Upper lobe of left lung (tissue), 6 donors: ENCODE results near the gene TTC22. TPM values are rescaled to one million over a fixed set of nuclear protein-coding genes. Genes with fewer than 3 reads are reported as not detected.

Experiments used
- ATAC-seq, 2 donors: fragments of 200-7000 bp; cut with Tn5 transposase; one replicate each; pipeline ENCODE4 v1.9.1; 2022; ENCODE audit warnings: mild to moderate bottlenecking in 2 of 2, moderate library complexity in 2 of 2; ENCODE audit not compliant: low FRiP score in 2 of 2
- DNase-seq, 2 donors: peaks; one replicate each; pipeline ENCODE4 v3.0.0-alpha.2; 2019 to 2020
- H3K27ac ChIP-seq, 4 donors: fragments of 200-600 bp; sonication (generic); one replicate each; pipeline ENCODE4 v1.5.1; 2016 to 2019
- H3K27me3 ChIP-seq, 4 donors: fragments of 200-600 bp; sonication (generic); one replicate each; pipeline ENCODE4 v1.5.1; 2017 to 2019
- H3K36me3 ChIP-seq, 4 donors: fragments of 200-600 bp; sonication (generic); one replicate each; pipeline ENCODE4 v1.5.1; 2016 to 2019
- H3K4me1 ChIP-seq, 4 donors: fragments of 200-600 bp; sonication (generic); one replicate each; pipeline ENCODE4 v1.5.1; 2018 to 2019
- H3K4me3 ChIP-seq, 4 donors: fragments of 200-600 bp; sonication (generic); one replicate each; pipeline ENCODE4 v1.5.1; 2017 to 2019; ENCODE audit warnings: mild to moderate bottlenecking in 2 of 4, moderate library complexity in 1 of 4
- H3K9me3 ChIP-seq, 4 donors: fragments of 200-600 bp; sonication (generic); one replicate each; pipeline ENCODE4 v1.5.1; 2018 to 2019
- EP300 ChIP-seq, 4 donors: sonication (generic); formaldehyde crosslinking; IDR thresholded peaks; one replicate each; pipeline ENCODE4 v1.5.1; 2017; ENCODE audit warnings: antibody characterized with exemption in 4 of 4, control low read depth in 2 of 4
- POLR2A ChIP-seq, 4 donors: fragments of 450-650 bp; IDR thresholded peaks; one replicate each; pipeline ENCODE4 v1.5.1; 2016 to 2017; ENCODE audit warnings: antibody characterized with exemption in 4 of 4, mild to moderate bottlenecking in 2 of 4
- POLR2AphosphoS5 ChIP-seq, 2 donors: sonication (generic); formaldehyde crosslinking; IDR thresholded peaks; one replicate each; pipeline ENCODE4 v1.5.1; 2017; ENCODE audit warnings: antibody characterized with exemption in 2 of 2
- WGBS, 2 donors: methylation state at CpG; one replicate each; pipeline ENCODE4 v1.1.5; 2017 to 2018; 5-methylcytosine and 5-hydroxymethylcytosine counted together
- total RNA-seq, 6 donors: library from RNA; depleted of rRNA in 4 of 6; stranded (reverse); fragments of >200 nt in 4 of 6; gene quantifications; one replicate each; pipeline versions ENCODE4 v1.1.0 to v1.2.1, GENCODE V29; 2016 to 2021
- TF ChIP-seq, protein P1 (sequence below), 6 experiments: fragments of 450-650 bp in 4 of 6; fragments of 200-600 bp in 2 of 6; sonication (generic) in 2 of 6; IDR thresholded peaks; one replicate each; pipeline ENCODE4 v1.5.1; 2016 to 2019; ENCODE audit warnings: antibody characterized with exemption in 6 of 6
- donor health status: DM: no; HTN: no; CAD: no; lungs with moderate emphysema.
- donor health status: DM: no; HTN: yes; CAD: no; lungs with severe emphysema.

TTC22 gene
- total RNA-seq, 6 donors from 2014 or later: 6.9 to 15.7 (median 12.1) TPM

DNA sequence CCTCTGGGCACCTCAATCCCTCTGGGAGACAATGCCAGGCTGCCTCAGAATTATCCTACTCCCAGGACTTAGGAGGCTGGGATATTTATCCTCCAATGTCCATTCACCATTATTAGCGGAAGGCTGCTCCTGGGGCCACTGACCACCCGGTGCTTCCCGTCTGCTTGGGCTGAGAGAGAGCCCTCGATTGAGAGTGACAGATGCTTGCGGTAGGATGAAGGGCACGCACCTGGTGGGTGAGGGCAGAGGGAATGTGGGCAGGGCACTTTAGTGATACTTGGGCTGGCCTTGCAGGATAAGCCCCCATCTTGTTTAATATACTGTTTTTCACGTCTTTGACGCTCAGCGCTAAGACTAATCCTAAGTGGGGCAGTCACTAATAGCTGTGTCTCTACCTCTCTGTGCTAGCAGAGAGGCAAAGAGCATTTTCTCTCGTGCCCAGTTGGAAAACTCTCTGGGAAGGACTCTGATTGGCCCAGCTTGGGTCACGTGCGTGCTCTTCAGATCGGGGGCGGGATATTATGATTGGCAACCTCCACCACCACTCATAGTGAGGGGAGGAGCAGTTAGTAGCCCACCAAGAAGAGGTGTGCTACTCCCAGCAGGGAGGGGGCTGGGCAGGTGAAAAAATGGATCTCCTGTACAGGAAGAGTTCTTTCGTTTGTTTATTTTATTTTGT, 26.2 kb downstream of the TTC22 start:
- H3K4me1 ChIP-seq: no peaks in the 10 kb centered on the region
- no peak overlapping the region for H3K4me3 ChIP-seq
- H3K36me3 ChIP-seq: no peaks in the 10 kb centered on the region
- no peaks in the 10 kb centered on the region for H3K27me3 ChIP-seq
- no peak for TF ChIP-seq EP300 (IDR thresholded peaks at IDR 0.05)
- no peak for TF ChIP-seq POLR2AphosphoS5 (IDR thresholded peaks at IDR 0.05)
- no peak for TF ChIP-seq POLR2A (IDR thresholded peaks at IDR 0.05)
- TF ChIP-seq, protein P1, sequence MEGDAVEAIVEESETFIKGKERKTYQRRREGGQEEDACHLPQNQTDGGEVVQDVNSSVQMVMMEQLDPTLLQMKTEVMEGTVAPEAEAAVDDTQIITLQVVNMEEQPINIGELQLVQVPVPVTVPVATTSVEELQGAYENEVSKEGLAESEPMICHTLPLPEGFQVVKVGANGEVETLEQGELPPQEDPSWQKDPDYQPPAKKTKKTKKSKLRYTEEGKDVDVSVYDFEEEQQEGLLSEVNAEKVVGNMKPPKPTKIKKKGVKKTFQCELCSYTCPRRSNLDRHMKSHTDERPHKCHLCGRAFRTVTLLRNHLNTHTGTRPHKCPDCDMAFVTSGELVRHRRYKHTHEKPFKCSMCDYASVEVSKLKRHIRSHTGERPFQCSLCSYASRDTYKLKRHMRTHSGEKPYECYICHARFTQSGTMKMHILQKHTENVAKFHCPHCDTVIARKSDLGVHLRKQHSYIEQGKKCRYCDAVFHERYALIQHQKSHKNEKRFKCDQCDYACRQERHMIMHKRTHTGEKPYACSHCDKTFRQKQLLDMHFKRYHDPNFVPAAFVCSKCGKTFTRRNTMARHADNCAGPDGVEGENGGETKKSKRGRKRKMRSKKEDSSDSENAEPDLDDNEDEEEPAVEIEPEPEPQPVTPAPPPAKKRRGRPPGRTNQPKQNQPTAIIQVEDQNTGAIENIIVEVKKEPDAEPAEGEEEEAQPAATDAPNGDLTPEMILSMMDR (IDR thresholded peaks at IDR 0.05): no peak
- H3K27ac ChIP-seq: no peak overlapping the region
- H3K9me3 ChIP-seq: no peaks in the 10 kb centered on the region
- no peak for DNase-seq
- 74 to 78% methylated on average over 7 to 15 of the region's 15 CpGs for WGBS, 2 donors
- no peak for ATAC-seq

DNA sequence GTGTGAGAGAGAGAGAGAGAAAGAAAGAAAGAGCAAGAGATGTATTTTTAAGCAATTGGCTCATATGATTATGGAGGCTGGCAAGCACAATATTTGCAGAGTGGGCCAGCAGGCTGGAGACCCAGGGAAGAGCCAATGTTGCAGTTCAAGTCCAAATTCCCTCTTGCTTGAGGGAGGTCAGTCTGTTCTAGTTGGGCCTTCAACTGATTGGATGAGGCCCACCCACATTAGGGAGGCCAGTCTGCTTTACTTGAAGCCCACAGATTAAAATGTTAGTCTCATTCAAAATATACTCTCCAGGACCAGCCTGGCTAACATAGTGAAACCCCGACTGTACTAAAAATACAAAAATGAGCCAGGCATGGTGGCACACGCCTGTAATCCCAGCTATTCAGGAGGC, 28.2 kb downstream of the TTC22 start:
- Histone ChIP-seq H3K4me1 (no peaks in the 10 kb centered on the region), H3K27ac (no peak overlapping the region), H3K27me3 (no peaks in the 10 kb centered on the region), H3K4me3 (no peak overlapping the region), H3K9me3 (no peaks in the 10 kb centered on the region), H3K36me3 (no peaks in the 10 kb centered on the region)
- no peak for ATAC-seq
- DNase-seq: no peak
- no peak for TF ChIP-seq EP300 (IDR thresholded peaks at IDR 0.05)
- TF ChIP-seq, protein P1 (IDR thresholded peaks at IDR 0.05): no peak
- TF ChIP-seq POLR2AphosphoS5 (IDR thresholded peaks at IDR 0.05): no peak
- TF ChIP-seq POLR2A (IDR thresholded peaks at IDR 0.05): no peak
- 93 to 97% methylated on average over 2 of the region's 2 CpGs for WGBS, 2 donors

DNA sequence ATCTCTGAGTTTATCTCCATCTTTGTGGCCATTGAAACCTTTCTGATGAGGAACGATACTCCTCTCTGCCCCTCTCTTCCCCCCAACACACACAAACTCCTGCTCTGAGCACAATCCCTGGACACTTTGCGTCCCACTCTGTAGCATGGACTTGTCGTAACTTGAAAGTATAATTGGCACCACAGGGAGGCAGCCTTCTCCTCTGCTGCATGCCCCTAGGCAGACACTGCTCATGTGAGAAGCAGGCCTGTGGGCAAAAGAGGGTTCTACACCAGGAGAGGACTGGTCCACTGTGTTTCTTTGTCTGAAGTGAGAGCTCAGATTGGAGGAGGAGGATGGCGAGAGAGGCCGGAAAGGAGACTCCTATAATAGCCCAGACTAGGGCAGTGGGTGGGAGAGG, 33.0 kb downstream of the TTC22 start:
- ATAC-seq: no peak
- Histone ChIP-seq H3K4me3 (no peak overlapping the region), H3K27ac (no peak overlapping the region), H3K27me3 (no peaks in the 10 kb centered on the region), H3K36me3 (no peaks in the 10 kb centered on the region), H3K9me3 (no peaks in the 10 kb centered on the region), H3K4me1 (peaks cover 0 to 13% (median 13%) of the 10 kb centered on the region in 4 donors)
- WGBS, 2 donors: 86 to 87% methylated on average over 5 of the region's 5 CpGs
- TF ChIP-seq, protein P1 (IDR thresholded peaks at IDR 0.05): no peak
- TF ChIP-seq EP300 (IDR thresholded peaks at IDR 0.05) (no peak), POLR2A (IDR thresholded peaks at IDR 0.05) (no peak), POLR2AphosphoS5 (IDR thresholded peaks at IDR 0.05) (no peak)
- DNase-seq: no peak

DNA sequence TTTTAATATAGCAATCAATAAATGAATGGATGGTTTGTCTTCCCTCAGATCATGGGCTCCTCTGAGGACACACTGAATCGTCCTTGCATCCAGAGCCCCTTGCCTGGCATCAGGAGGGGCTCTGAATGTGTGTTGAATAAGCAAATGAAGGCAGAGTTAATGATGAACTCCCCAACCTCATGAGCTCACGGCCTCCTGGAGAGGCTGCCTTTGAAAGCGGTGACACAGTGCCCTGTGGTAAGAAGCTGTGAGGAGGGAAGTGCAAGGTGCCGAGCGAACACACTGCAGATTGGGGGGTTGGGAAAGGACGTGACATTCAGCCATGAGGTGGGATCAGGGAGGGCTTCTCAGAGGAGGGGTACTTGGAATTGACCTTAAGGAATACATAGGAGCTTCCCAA, 33.6 kb downstream of the TTC22 start:
- WGBS, 2 donors: 52 to 56% methylated on average over 6 of the region's 6 CpGs
- peaks cover 0 to 14% (median 13%) of the 10 kb centered on the region in 4 donors for H3K4me1 ChIP-seq
- no peaks in the 10 kb centered on the region for H3K9me3 ChIP-seq
- ATAC-seq: no peak
- H3K36me3 ChIP-seq: no peaks in the 10 kb centered on the region
- H3K27ac ChIP-seq: no peak overlapping the region
- TF ChIP-seq POLR2AphosphoS5 (IDR thresholded peaks at IDR 0.05) (no peak), POLR2A (IDR thresholded peaks at IDR 0.05) (no peak), EP300 (IDR thresholded peaks at IDR 0.05) (no peak)
- TF ChIP-seq, protein P1 (IDR thresholded peaks at IDR 0.05): no peak
- H3K4me3 ChIP-seq: no peak overlapping the region
- H3K27me3 ChIP-seq: no peaks in the 10 kb centered on the region
- DNase-seq: no peak

DNA sequence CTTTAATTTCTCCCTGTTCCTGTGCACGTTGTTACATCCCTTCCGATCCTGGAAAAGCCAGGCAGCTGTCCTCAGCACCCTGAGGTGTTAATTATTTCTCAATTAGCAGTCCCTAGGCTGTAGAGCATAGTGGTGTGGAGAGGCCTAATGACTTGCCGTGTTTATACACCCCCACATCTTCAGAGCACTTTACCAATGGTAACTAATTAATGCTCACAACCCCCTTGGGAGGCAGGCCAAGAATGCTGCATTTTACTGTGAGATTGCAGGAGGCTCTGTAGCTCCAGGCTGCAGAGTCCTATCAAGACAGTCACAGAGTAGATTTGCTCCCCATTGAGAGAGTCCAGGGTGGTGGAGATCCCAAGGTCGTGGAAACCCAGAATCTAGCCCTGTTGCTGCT, 34.4 kb downstream of the TTC22 start:
- no peak for DNase-seq
- H3K36me3 ChIP-seq: no peaks in the 10 kb centered on the region
- no peaks in the 10 kb centered on the region for H3K27me3 ChIP-seq
- WGBS, 2 donors: 45 to 50% methylated on average over 4 of the region's 4 CpGs
- no peak for ATAC-seq
- H3K27ac ChIP-seq: no peak overlapping the region
- H3K4me3 ChIP-seq: no peak overlapping the region
- H3K4me1 ChIP-seq: peaks cover 0 to 14% (median 13%) of the 10 kb centered on the region in 4 donors
- H3K9me3 ChIP-seq: no peaks in the 10 kb centered on the region
- TF ChIP-seq POLR2AphosphoS5 (IDR thresholded peaks at IDR 0.05) (no peak), POLR2A (IDR thresholded peaks at IDR 0.05) (no peak)
- TF ChIP-seq, protein P1 (IDR thresholded peaks at IDR 0.05): no peak
